ENCODE measurements around the gene PRTN3.

The PRTN3 gene, protein sequence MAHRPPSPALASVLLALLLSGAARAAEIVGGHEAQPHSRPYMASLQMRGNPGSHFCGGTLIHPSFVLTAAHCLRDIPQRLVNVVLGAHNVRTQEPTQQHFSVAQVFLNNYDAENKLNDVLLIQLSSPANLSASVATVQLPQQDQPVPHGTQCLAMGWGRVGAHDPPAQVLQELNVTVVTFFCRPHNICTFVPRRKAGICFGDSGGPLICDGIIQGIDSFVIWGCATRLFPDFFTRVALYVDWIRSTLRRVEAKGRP

DNA sequence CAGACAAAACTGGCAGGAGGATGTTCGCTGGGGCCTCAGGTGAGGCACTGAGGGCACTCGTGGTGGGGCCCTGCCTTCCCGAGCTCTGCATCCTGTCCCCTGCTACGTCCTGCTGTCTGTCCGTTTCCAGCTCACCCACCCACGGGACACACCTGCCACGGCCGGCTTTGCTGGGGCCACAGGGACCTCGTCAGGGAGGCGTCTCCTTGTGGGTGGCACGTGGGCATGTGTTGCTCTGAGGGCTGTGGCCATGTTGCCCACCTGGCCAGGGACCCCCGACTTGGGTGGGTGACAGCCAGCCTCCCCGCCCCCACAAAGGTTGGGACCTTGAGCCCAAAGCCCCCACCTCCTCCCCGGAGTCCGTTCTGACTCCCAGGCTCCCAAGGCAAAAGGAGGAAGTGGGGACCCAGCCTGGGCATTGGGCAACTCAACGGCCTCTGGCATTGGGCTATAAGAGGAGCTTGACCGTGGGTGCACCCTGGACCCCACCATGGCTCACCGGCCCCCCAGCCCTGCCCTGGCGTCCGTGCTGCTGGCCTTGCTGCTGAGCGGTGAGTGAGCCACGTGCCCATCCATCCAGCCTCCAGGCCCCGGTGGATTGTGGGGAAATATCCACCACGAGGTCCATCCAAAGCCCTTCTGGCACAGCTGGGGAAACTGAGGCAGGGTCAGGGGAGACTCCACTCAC is at the start of gene PRTN3:
PRTN3 (plus strand) TSS at position 481 of the 688 bp plus-strand sequence; CDS start at position 491, 10 bp downstream.
- DNase-seq (ENCODE audit: low spot score): no peak

GRCh38 chr19:791007-791566 is 49.7 kb upstream of the PRTN3 start:
- DNase-seq (ENCODE audit: low spot score): no peak

DNA sequence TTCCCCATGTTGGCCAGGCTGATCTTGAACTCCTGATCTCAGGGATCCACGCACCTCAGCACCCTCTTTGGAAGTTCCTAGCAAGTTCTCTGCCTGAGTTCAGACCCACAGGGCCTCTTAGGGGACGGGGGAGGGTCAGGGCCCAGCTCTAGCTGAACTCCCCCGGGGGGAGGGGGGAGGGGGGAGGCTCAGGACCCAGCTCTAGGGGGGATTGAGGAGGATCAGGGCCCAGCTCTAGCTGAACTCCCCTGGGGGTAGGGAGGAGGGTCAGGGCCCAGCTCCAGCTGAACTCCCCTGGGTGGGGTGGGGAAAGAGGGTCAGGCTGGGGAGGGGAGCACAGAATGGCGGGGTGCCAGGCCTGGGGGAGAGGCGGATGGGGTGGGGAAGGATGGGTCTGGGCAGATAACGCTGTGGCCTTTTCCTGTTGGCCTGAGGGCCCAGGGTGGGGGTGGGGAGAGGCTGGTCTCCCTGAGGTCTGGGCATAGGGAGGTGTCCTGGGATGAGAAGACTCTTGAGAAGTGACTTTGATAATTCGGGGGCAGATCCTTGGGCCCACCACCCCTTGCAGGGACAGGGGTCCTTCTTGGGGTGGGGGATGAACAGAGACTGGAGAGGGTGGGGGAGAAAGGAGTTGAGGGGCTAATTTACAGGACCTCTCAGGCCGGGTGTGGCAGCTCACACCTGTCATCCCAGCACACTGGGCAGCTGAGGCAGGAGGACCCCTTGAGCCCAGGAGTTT is 49.1 kb upstream of the PRTN3 start:
- DNase-seq (ENCODE audit: low spot score): no peak

DNA sequence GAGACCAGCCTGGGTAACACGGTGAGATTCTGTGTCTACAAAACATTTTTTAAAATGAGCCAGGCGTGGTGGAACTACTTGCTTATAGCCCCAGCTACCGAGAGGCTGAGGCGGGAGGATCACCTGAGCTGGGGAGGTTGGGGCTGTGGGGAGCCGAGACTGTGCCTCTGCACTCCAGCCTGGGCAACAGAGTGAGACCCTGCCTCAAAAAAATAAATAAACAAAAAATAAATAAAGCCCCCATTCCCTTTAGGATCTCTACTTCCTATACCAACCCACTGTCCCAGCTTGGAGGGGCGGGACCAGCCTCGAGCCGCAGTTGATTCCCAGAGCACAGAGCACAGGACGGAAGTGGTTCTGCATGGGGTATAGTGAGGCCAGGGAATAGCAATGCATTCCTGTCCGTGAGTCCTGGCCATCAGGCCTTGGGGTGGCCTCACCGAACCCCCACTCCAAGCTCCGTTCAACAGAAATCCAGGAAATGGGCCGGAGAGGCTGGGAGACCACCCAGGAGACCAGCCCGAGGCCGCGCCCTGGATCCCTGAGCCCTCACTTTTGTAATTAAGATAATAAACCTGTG is 48.4 kb upstream of the PRTN3 start:
- DNase-seq (ENCODE audit: low spot score): no peak

GRCh38 chr19:793806-794205 is 47.0 kb upstream of the PRTN3 start:
- DNase-seq (ENCODE audit: low spot score): no peak

DNA sequence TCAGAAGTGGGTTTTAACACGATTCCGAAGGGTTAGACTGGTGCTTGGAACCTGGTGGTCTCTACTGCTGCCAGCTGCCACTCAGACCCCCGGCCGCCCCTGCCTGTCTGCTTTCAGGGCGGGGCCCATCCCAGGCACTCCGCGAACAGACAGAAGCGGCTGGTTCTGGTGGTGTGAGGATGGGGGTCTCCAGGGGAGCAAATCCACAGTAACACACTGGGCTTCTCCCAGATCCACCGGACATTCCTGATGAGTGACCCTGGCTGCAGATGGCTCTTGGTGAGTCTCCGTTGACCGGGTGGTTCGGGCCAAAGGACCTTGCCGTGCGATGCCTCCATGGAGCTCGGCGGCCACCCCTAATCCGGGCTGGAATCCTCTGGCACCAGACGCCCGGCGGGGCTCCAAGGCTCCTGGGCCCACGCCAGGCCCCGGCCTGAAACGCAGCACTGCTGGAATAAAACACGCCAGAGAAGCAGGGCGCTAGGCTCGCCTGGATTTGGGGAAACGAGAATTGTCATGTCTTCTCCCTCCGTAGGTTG is 45.7 kb upstream of the PRTN3 start:
- no peak for DNase-seq (ENCODE audit: low spot score)

DNA sequence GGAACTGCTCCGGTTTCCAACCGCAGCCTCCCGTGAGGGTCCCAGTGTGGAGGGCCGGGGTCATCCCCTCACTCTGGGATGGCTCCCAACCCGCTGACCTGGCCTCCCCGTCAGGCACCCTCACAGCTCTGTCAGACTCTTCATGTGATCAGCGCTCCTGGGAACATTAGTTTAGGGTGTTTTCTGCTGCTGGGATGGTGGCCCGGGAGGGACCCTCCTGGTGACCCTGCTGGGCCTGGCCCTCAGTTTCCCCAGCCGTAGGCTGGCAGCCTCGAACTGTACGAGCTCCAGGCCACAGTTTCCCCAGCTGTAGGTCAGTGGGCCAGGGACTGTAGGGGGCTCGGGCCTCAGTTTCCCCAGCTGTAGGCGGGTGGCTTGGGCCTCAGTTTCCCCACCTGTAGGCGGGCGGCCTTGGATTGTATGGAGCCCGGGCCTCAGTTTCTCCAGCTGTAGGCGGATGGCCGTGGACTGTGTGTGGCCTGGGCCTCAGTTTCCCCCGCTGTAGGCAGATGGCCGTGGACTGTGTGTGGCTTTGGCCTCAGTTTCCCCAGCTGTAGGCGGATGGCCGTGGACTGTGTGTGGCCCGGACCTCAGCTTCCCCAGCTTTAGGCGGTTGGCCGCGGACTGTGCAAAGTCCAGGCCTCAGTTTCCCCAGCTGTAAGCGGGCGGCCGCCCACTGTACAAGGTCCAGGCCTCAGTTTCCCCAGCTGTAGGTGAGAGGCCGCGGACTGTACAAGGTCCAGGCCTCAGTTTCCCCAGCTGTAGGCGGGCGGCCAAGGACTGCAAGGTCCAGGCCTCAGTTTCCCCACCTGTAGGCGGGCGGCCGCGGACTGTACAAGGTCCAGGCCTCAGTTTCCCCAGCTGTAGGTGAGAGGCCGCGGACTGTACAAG is 44.9 kb upstream of the PRTN3 start:
- no peak for DNase-seq (ENCODE audit: low spot score)

- DNase-seq (ENCODE audit: low spot score): peak; percentile 95
These were observed 43.9 kb upstream of the PRTN3 start, which contains the start of gene PTBP1 for GRCh38 chr19:796692-797527. PTBP1 (plus strand) TSS chr19:797452; CDS start chr19:797498, 46 bp downstream.

GRCh38 chr19:797528-798414 is 43.0 kb upstream of the PRTN3 start:
- peak; percentile 98 for DNase-seq (ENCODE audit: low spot score)

GRCh38 chr19:798415-799075 is 42.3 kb upstream of the PRTN3 start:
- no peak for DNase-seq (ENCODE audit: low spot score)

DNA sequence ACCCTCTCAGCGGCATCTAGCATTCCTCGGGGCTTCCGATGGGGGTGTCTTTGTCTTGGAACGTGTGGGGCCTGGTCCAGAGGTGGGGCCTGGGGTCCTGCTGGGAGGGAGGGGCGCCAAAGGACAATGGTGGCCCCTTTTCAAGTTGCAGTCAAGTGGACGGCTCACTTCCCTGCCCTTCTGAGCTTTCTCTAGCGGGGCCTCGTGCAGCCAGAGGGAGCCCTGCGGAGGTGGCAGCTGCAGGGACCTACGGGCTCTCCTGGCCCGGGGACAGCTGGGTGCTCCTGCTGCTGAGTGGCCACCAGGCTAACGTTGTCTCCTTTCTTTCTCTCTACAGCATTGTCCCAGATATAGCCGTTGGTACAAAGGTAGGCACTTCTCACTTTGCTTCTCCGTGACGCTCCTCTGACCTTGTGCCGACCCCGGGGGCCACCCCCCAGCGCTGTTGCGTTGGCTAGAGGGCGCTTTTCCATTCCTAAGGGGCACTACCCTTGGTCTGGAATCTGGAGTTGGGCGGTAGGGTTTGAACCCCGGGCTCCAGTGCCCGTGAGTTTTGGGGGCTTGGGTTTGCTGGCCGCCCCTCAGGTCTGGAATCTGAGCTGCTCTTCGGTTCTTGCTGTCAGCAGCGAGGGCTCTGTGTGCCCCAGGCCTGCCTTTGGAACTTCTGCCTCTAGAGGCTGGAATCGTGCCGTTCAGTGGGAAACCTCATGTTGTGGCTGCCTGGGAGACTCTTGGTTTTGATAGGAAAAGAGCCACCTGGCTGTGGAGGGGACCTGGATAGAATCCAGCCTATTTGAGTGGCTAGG is 41.5 kb upstream of the PRTN3 start:
- DNase-seq (ENCODE audit: low spot score): no peak

GRCh38 chr19:800360-801029 is 40.3 kb upstream of the PRTN3 start:
- DNase-seq (ENCODE audit: low spot score): no peak

DNA sequence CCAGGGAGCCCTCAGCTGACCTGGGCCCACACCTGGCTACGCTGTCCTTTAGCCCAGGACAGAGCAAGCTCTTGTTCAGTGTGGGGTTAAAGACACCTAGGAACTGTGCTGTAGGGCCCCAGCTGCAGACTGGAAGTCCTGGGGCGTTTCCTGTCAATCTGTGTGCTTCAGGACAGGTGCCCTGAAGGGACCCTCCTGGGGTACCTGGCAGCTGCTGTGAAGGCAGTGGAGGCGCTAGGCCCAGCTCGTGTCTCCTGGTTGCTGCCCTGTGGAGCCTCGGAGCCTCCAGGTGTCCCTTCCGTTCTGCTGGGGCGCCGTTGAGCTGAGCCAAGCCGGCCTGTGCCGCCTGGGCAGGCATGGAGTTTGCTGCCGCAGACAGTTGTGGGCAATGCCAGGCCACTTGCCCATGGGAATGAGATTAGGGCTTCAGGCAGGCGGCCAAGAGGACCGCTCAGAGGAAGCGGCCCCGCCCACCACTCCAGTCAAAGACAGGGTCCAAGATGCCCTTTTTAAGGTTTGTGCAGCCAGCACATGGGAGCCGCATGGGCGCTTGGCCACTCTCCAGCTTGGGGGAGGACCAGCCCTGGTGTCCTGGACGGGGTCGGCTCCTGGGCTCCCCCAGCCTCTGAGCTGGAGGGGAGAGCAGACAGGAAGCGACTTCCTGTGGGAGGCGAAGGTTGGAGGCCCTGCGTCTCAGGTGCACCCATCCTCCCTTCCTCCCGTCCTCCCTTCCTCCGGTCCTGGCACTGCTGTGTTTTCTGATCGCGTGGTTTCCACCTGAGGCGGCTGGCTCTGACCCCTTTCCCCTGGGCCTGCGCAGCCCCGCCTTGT is 39.6 kb upstream of the PRTN3 start:
- DNase-seq (ENCODE audit: low spot score): no peak

DNA sequence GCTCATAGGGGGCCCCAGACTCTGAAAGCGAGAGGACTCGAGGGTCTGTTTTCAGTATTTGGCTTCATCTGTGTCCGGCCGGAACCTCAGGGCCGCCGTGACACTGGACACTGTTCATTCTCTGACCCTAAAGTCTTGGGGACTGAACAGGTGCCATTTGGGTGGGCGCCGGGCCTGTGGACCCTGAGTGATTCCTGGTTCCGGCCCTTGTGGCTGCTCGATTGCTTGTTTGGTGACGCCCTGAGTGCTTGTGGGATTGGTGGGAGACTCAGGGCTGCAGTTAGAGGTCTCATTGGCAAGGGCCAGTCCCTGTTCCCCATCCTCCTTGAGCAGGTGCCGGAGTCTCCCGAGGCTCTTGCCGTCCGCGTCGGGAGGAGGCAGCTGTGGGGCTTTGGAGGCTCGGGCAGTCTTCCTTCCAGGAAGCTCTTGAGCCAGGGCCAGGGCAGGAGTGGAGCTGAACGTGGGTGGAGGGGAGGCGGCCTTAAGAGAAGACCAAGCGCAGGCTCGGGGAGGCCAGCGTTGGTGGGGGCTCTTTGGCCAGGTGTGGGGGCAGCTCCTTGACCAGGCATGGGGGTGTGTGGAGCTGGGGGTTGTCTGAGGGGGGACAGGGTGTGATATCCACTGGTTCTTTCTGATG is 38.8 kb upstream of the PRTN3 start:
- no peak for DNase-seq (ENCODE audit: low spot score)

DNA sequence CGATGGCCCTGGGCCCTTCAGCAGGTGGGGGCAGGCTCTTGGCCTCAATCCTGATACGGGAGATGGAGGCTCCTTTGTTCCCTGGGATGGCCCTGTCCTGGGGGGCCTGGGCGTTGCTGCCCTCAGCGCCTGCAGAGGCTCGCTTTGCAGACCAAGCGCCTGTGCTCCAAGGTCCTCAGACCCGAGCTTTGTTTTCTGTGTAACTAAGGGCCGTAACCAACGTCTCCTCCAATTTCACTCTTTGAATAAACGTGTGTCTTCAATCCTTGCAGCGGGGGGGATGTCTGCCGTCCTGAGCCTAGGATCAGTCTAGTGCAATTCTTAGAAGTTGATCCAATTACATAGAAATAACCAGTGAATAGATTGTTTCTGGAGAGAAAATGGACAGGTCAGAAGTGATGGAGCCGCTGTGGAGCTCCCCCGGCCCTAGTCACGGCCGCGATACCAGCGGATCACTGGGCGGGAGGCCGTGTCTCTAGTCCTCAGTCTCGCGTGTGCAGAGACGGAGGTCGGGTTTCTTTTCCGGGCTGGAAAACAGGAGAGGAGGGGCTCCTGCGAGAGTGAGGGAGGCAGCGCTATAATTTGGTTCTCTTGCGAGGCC is 38.2 kb upstream of the PRTN3 start:
- DNase-seq (ENCODE audit: low spot score): no peak

All from iPS-NIHi11 (cell line).